Activated CD8-positive, alpha-beta memory T cell treated with anti-CD3 and anti-CD28 coated beads for 4 hours (primary cell): ENCODE results near the gene KCNMB3.

Source experiments
- DNase-seq, 2 donors: peaks; one replicate each; pipeline ENCODE4 v3.0.0-alpha.2; 2020; ENCODE audit warnings: low read depth in 2 of 2

The KCNMB3 gene

DNA sequence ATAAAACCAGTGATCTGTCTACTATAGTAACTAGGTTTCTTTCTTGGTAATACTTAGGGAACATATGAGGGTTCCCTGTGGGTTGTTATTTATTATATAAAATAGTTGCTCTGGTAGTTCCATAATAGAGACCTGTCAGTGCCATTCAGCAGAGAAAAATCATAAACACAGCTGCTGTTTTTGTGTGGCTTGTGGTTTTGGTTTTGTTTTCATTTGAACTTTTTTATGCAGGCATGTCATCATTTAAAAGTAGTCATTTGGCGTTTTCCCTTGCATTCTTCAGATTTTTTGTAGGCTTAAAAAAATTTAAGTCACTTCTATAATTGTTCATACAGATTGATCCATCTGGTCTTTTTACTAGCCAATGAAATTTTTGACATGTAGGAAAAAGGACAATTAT lies 54.8 kb downstream of the KCNMB3 start:
- no peak for DNase-seq

DNA sequence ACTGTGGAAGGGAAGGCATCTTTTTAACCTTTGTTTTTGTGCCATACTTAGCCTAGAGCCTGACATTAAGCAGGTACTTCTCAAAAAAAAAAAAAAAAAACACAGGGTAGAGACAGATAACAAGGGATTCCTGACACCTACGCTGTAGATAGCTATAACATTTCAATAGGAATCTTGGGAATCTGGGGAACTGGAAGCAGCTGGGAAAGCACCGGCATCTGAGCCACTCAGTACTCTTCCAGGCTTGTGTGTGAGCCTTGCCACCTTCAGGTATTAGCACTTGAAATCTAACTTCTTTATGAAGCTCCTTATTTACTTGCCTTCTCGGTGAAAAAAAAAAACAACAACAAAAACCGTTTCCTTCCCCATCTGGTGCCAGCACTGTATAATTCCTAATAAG lies 56.0 kb downstream of the KCNMB3 start:
- no peak for DNase-seq
